Stimulated activated CD8-positive, alpha-beta memory T cell treated with anti-CD3 and anti-CD28 coated beads, Interleukin-15, amount 100 ng/mL, for 4 hours (primary cell): ENCODE results near the gene HBQ1.
A peak's percentile ranks its signal among the peaks of the same experiment; 100 is the strongest.
"Not testable (repeated sequence)": the region's sequence is repeated elsewhere in the genome, so short reads cannot be mapped to it uniquely, and the experiment has no call there.

Source experiments
- DNase-seq, 2 donors: peaks; one replicate each; pipeline ENCODE4 v3.0.0-alpha.2; 2020; ENCODE audit warnings: low read depth in 2 of 2

The HBQ1 gene

DNA sequence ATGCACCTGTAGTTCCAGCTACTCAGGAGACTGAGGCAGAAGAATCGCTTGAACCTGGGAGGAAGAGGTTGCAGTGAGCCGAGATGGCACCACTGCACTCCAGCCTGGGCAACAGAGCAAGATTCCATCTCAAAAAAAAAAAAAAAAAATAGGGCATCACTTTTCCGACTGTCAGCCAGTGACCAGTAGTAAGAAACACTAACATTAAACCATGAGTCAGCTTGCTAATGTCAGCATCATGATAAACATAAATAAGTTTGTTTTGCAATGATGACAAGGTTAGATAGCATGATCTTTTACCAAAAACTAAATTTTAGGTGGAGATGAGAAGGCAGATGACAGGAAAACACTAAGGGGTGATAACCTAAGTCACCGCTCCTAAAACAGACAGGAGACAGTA, 29.1 kb downstream of the HBQ1 start:
- not testable (repeated sequence) for DNase-seq

DNA sequence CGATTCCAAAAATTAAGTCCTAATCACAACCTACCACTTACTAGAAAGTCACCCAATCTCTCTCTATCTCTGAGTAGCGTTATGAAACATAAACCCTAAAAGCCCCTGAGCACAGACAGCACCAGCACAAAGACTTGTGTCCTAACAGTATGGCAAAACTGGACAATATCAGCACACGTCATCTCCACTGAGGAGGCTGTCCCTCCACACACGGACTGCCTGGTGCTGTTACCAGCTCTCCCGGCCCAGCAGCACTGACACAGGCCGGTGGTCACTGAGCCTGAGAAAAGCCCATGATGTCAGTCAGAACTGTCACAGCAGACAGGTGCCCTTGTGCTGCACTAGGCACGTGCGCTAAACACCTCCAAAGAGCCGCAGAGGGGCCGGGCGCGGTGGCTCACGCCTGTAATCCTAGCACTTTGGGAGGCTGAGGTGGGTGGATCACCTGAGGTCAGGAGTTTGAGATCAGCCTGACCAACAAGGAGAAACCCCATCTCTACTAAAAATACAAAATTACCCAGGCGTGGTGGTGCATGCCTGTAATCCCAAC, 31.4 kb downstream of the HBQ1 start:
- DNase-seq, result not testable (repeated sequence)

GRCh38 chr16:212999-213398, 32.7 kb downstream of the HBQ1 start:
- no peak for DNase-seq

DNA sequence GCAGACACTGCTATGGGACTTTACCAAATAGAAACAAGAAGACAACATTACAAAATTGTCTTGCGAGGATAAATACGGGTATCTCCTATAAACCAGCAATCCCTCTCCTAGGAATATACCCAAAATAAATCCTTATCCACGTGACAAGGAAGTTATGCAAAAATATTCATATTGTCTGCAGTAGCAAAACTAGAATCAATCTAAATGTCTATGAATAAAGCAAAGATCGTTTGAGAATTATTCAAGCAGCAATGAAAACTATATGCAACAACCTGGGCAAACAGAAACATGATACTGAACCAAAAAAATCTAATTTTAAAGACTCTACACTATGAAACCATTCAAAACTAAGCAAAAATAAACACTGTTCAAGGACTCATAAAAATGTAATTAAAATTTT, 39.8 kb downstream of the HBQ1 start:
- DNase-seq, result no peak

GRCh38 chr16:228151-228851, 48.0 kb downstream of the HBQ1 start:
- DNase-seq, result no peak

DNA sequence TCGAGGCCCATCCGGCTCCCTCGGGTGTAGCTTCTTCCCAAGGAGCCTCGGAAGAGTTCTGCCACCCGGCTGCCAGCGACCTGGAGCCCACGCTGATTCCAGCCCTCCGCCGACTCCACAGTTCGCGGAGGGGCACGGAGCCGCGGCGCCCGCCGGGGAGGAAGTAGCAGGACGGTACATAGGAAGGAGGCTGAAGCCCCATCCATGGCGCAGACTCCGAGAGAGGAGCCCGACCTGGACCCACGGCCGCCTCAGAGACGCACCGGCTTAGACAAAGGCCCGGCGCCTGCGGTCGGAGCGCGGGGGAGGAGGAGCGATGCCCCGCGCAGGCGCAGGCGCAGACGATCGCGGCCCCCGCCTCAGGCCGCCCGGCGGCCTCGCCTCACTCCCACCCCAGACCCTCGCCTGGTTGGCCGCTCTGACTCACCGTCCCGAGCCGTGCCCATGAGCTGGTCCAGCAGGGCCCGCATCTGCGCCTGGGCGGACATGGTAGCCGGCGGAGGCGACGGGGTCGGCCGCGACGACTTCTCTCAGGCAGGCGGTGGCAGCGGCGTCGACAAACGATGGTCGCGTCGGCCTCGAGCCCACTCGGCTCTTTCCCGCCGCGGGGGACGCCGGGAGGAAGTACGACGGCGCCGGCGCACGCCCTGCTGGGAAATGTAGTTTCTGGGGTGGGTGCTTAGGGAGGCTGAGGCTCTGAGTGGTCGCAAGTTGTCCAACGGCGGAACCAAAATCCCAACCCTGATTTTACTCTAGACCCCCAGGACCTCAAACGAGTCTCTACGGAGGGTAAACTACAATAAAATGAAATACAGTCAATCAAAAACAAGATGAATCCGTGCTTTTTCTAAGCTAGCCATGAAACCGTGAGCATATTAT, 48.8 kb downstream of the HBQ1 start, which contains the start of gene LUC7L:
Gene LUC7L, minus strand, starts transcription at position 598 of the 879 bp plus-strand sequence. Its CDS starts 110 bp downstream, at position 488.
- peak; percentile 74 to 76 for DNase-seq

- DNase-seq, result no peak
Measured at GRCh38 chr16:229731-230281, 49.5 kb downstream of the HBQ1 start.

DNA sequence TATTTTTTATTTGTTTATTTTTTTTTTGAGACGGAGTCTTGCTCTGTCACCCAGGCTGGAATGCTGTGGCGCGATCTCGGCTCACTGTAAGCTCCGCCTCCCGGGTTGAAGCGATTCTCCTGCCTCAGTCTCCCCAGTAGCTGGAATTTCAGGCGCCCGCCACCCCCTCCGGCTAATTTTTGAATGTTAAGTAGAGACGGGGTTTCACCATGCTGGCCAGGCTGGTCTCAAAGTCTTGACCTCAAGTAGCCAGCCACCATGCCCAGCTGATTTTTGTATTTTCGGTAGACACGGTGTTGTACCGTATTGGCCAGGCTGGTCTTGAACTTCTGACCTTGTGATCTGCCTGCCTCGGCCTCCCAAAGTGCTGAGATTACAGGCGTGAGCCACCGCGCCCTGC, 50.1 kb downstream of the HBQ1 start:
- not testable (repeated sequence) for DNase-seq
